T-cell (primary cell): Measurements from ENCODE around the gene CDC45. TPM values are rescaled to one million over a fixed set of nuclear protein-coding genes. Genes with fewer than 3 reads are reported as not detected.
A peak's percentile ranks its signal among the peaks of the same experiment; 100 is the strongest.

Experiments used
- ATAC-seq, 4 experiments: fragments of 200-7000 bp in 3 of 4; fragments of 150-1000 bp in 1 of 4; cut with Tn5 transposase; replicated peaks in 1 of 4; 1 replicate in 3 of 4; 2 replicates in 1 of 4; pipeline ENCODE4 v1.10.0; 2021; ENCODE audit warnings: moderate library complexity in 3 of 4, mild to moderate bottlenecking in 2 of 4, moderate number of reproducible peaks in 1 of 4
- CTCF ChIA-PET, 2 donors: fragments of 300-600 bp; sonication (Branson Sonifier 250); formaldehyde crosslinking; loops; one replicate each; lab custom pipeline; 2022; ENCODE audit warnings: antibody characterized with exemption in 2 of 2; lab: Charles Lee
- POLR2A ChIA-PET, 2 donors: fragments of 300-600 bp; sonication (Branson Sonifier 250); formaldehyde crosslinking; loops; one replicate each; lab custom pipeline; 2022; ENCODE audit warnings: antibody characterized with exemption in 2 of 2; lab: Charles Lee
- DNase-seq, 35 experiments: peaks; one replicate each; pipeline versions ENCODE4 v3.0.0 to v3.0.0-alpha.2; 2013 to 2023
- H3K27ac ChIP-seq: one replicate; pipeline ENCODE4 v1.5.1; 2013; ENCODE audit warnings: low read length
- H3K27me3 ChIP-seq, 2 experiments: replicated peaks in 1 of 2; 1 replicate in 1 of 2; 2 replicates in 1 of 2; pipeline versions ENCODE4 v1.6.1 to v1.7.0; 2013; ENCODE audit warnings: low read length in 1 of 2, mixed read lengths in 1 of 2; ENCODE audit not compliant: control insufficient read depth in 2 of 2, insufficient read depth in 2 of 2; ENCODE audit errors: extremely low read depth in 1 of 2
- H3K36me3 ChIP-seq, 2 donors: 1 replicate in 1 of 2; 2 replicates in 1 of 2; pipeline versions ENCODE4 v1.6.1 to v1.7.0; 2013; ENCODE audit warnings: low read length in 1 of 2; ENCODE audit not compliant: control insufficient read depth in 2 of 2, insufficient read depth in 1 of 2; ENCODE audit errors: extremely low read depth in 1 of 2
- H3K4me1 ChIP-seq, 2 experiments: 1 replicate in 1 of 2; 2 replicates in 1 of 2; pipeline versions ENCODE4 v1.6.1 to v1.7.0; 2013; ENCODE audit warnings: low read length in 2 of 2, mixed read lengths in 1 of 2; ENCODE audit not compliant: insufficient read depth in 2 of 2, control insufficient read depth in 1 of 2; ENCODE audit errors: extremely low read depth in 1 of 2
- H3K4me3 ChIP-seq, 2 donors: 1 replicate in 1 of 2; 2 replicates in 1 of 2; pipeline versions ENCODE4 v1.5.1 to v1.7.0; 2013; ENCODE audit warnings: mild to moderate bottlenecking in 2 of 2, low read length in 1 of 2, moderate library complexity in 1 of 2; ENCODE audit not compliant: control insufficient read depth in 1 of 2; ENCODE audit errors: extremely low read depth in 1 of 2
- H3K9me3 ChIP-seq: 2 replicates; pipeline ENCODE4 v1.7.0; 2013
- H3K27ac Mint-ChIP-seq, 2 donors: one replicate each; pipeline ENCODE4 v1.8.0; 2020 to 2021; ENCODE audit warnings: mild to moderate bottlenecking in 2 of 2, mixed read lengths in 2 of 2
- H3K27me3 Mint-ChIP-seq, 2 donors: one replicate each; pipeline ENCODE4 v1.8.0; 2021 to 2022; ENCODE audit warnings: mixed read lengths in 2 of 2
- H3K36me3 Mint-ChIP-seq: one replicate; pipeline ENCODE4 v1.8.0; 2021; ENCODE audit warnings: mixed read lengths
- H3K4me1 Mint-ChIP-seq, 3 donors: one replicate each; pipeline ENCODE4 v1.8.0; 2020 to 2022; ENCODE audit warnings: mixed read lengths in 3 of 3, mild to moderate bottlenecking in 1 of 3
- H3K4me3 Mint-ChIP-seq, 3 donors: one replicate each; pipeline ENCODE4 v1.8.0; 2020 to 2022; ENCODE audit warnings: mild to moderate bottlenecking in 3 of 3, mixed read lengths in 3 of 3, moderate library complexity in 3 of 3
- H3K9me3 Mint-ChIP-seq, 3 donors: one replicate each; pipeline ENCODE4 v1.8.0; 2020 to 2022; ENCODE audit warnings: mixed read lengths in 3 of 3
- WGBS: methylation state at CpG from one replicate; pipeline ENCODE4 v1.1.5; 2013; ENCODE audit warnings: missing lambda C conversion rate; ENCODE audit not compliant: insufficient coverage; 5-methylcytosine and 5-hydroxymethylcytosine counted together
- total RNA-seq, 35 experiments: library from RNA in 6 of 35; stranded (reverse) in 6 of 35; fragments of 120-200 nt in 1 of 35; gene quantifications; one replicate each; pipeline versions ENCODE4 v1.2.1 to v1.2.4 and lab custom pipeline; 2013 to 2026

CDC45 gene
- total RNA-seq, 5 donors from 2014 or later (not counting 1 experiment from before 2014, with no cell fraction given), result 0.56 to 2.7 (median 2.2) TPM

DNA sequence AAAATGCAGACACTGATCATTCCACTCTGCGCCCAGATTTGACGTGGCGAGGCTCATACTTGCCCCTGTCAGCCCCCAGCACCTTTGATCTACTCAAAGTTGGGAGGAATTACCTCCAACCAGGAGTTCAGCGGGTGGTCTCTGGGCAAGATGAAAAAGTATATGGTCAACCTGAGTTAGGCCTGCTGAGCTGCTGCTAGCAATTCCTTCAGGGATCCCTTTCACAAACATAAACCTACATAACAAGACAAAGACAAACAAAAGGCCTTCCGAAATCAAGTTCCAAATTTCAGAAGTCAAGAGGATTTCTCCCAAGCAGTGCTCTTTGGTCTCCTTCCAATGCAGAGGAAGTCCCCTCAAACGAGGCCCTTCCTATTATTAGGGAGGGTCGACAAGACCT is 23.6 kb downstream of the CDC45 start:
- no peaks in the 10 kb centered on the region for H3K9me3 ChIP-seq
- ChIA-PET POLR2A (no interaction called here), CTCF (no interaction called here)
- Mint-ChIP-seq H3K27ac (no peak overlapping the region), H3K4me1 (peaks cover 15 to 19% (median 15%) of the 10 kb centered on the region in 3 donors), H3K27me3 (no peaks in the 10 kb centered on the region), H3K4me3 (no peak overlapping the region), H3K36me3 (no peaks in the 10 kb centered on the region), H3K9me3 (no peaks in the 10 kb centered on the region)
- H3K4me3 ChIP-seq, result no peak overlapping the region
- WGBS, result 100% methylated on average over 4 of the region's 7 CpGs
- H3K27ac ChIP-seq, result no peak overlapping the region
- H3K4me1 ChIP-seq, result peaks cover 0 to 14% of the 10 kb centered on the region in 2 experiments
- no peak for ATAC-seq
- H3K36me3 ChIP-seq, result no peaks in the 10 kb centered on the region
- no peaks in the 10 kb centered on the region for H3K27me3 ChIP-seq
- DNase-seq, result no peak

DNA sequence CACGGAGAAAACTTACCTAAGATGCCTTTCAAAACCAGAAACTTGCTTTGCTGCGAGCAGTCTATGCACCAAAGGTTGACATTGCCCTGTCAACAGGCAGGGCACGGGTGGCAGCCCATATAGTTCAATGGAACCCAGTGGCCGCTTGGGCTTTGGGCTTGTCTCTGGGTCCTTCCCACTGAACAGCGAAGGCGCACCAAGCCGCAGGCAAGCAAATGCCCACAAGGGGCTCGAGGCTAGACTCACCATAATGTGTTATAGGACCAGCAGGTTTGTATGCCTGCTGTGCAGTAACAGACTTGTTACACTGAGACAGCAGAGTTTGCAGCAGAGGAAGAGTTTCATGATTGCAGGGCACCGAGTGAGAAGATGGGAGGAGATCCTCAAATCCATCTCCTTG is 24.1 kb downstream of the CDC45 start:
- H3K4me3 Mint-ChIP-seq, result peak overlapping the region in 1 of 3 donors; percentile 58
- no peaks in the 10 kb centered on the region for H3K36me3 Mint-ChIP-seq
- POLR2A ChIA-PET, result no interaction called here
- peak overlapping the region in 1 of 2 donors; percentile 36 for H3K27ac Mint-ChIP-seq
- H3K4me3 ChIP-seq, result no peak overlapping the region
- no peak overlapping the region for H3K27ac ChIP-seq
- no peaks in the 10 kb centered on the region for H3K27me3 Mint-ChIP-seq
- H3K9me3 ChIP-seq, result no peaks in the 10 kb centered on the region
- DNase-seq, result no peak
- no peaks in the 10 kb centered on the region for H3K27me3 ChIP-seq
- CTCF ChIA-PET, result no interaction called here
- H3K4me1 Mint-ChIP-seq, result peaks cover 15 to 19% (median 15%) of the 10 kb centered on the region in 3 donors
- H3K36me3 ChIP-seq, result no peaks in the 10 kb centered on the region
- H3K9me3 Mint-ChIP-seq, result no peaks in the 10 kb centered on the region
- peaks cover 0 to 14% of the 10 kb centered on the region in 2 experiments for H3K4me1 ChIP-seq
- ATAC-seq, result no peak
- WGBS, result 97% methylated on average over 9 of the region's 9 CpGs

DNA sequence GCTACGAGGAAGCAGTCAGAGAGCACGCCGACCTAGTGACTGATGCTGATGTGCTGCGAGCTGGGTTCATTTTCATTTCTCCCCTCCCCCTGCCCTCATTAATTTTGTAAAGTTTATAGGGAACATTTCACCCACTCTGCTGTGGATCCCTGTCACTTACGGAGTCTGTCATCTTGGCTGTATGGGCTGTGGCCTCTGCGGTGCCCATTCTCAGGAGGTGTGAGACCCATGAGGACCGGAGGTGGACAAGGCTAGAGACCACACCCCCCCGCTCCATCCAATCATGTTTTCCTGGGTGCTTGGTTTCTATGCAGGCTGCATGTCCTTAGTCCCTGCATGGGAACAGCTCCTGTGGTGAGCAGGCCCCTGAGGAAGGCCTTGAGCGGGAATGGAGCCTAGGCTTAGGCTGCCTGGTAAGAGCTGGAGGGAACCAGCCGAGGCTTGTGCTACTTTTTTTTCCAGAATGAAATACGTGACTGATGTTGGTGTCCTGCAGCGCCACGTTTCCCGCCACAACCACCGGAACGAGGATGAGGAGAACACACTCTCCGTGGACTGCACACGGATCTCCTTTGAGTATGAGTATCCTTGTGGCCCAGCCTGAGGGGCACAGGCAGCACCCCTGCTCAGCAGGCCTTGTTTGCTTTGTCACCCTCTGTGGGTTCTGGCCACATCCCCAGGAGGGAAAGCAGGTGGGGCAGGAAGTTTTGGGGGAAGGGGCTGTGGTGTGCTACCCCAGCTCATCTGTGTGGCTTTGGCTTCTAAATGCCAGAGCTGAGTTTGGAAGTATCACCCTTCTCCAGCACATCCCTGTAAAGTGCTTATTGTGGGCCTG is 25.4 kb downstream of the CDC45 start:
- Histone ChIP-seq H3K4me3 (peak overlapping the region in 1 of 2 donors; percentile 2), H3K27ac (no peak overlapping the region), H3K4me1 (peaks cover 0 to 14% of the 10 kb centered on the region in 2 experiments), H3K9me3 (no peaks in the 10 kb centered on the region), H3K36me3 (no peaks in the 10 kb centered on the region), H3K27me3 (no peaks in the 10 kb centered on the region)
- H3K27ac Mint-ChIP-seq, result peak overlapping the region in 1 of 2 donors; percentile 34
- WGBS, result 75% methylated on average over 11 of the region's 18 CpGs
- peak; percentile 31 to 64 (median 53) for ATAC-seq
- no peaks in the 10 kb centered on the region for H3K27me3 Mint-ChIP-seq
- no peaks in the 10 kb centered on the region for H3K9me3 Mint-ChIP-seq
- H3K4me3 Mint-ChIP-seq, result peak overlapping the region in 1 of 3 donors; percentile 58
- CTCF ChIA-PET, result no interaction called here
- POLR2A ChIA-PET, result no interaction called here
- no peaks in the 10 kb centered on the region for H3K36me3 Mint-ChIP-seq
- DNase-seq, result no peak
- peaks cover 15 to 19% (median 15%) of the 10 kb centered on the region in 3 donors for H3K4me1 Mint-ChIP-seq

DNA sequence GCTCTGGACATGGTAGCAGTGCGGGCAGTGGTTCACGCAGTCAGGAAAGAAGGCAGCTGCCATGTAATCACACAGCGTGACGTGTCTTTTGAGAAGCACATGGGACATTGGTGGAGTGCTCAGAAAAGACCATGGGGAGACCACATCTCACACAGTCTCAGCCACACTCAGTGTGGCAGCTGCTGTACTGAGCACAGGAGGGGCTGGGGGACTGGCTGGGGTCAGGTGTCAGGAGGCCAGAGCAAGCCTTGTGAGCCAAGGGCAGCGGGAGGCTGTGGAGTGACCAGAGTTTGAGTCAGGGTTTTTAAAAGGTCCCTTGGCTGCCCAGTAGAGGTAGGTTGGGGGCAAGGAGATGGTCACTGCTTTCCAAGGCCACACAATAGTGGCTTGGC is 26.0 kb downstream of the CDC45 start:
- 87% methylated on average over 3 of the region's 5 CpGs for WGBS
- H3K4me3 Mint-ChIP-seq, result peak overlapping the region in 1 of 3 donors; percentile 58
- H3K4me1 Mint-ChIP-seq, result peaks cover 15 to 19% (median 15%) of the 10 kb centered on the region in 3 donors
- H3K27ac Mint-ChIP-seq, result peak overlapping the region in 1 of 2 donors; percentile 34
- H3K9me3 ChIP-seq, result no peaks in the 10 kb centered on the region
- no peaks in the 10 kb centered on the region for H3K27me3 Mint-ChIP-seq
- H3K27ac ChIP-seq, result no peak overlapping the region
- no peaks in the 10 kb centered on the region for H3K36me3 ChIP-seq
- CTCF ChIA-PET, result no interaction called here
- peak overlapping the region in 1 of 2 donors; percentile 2 for H3K4me3 ChIP-seq
- H3K9me3 Mint-ChIP-seq, result no peaks in the 10 kb centered on the region
- H3K4me1 ChIP-seq, result peaks cover 0 to 14% of the 10 kb centered on the region in 2 experiments
- DNase-seq (no peak), ATAC-seq (peak in 1 of 4 experiments; percentile 19)
- H3K36me3 Mint-ChIP-seq, result no peaks in the 10 kb centered on the region
- H3K27me3 ChIP-seq, result no peaks in the 10 kb centered on the region
- POLR2A ChIA-PET, result no interaction called here

DNA sequence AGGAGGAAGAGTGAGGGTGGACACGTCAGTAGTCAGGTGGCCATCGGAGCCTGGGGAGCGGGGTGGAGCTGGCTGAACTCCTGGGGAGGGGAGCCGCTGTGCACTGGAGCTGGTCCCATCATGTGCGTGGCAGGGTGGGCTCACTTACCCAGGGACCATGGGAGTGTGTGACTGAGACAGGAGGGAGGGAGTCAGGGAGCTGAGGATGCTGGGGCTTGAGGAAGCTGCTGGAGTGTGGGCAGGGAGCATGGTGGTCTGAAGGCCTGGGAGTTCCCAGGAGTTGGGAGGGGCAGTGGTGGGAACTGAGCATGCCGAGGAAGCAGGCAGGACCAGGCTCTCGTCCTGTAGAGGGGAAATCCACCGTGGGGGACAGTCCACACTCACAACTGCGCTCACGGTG is 26.5 kb downstream of the CDC45 start:
- Histone ChIP-seq H3K9me3 (no peaks in the 10 kb centered on the region), H3K4me1 (peaks cover 0 to 14% of the 10 kb centered on the region in 2 experiments), H3K27ac (no peak overlapping the region), H3K27me3 (no peaks in the 10 kb centered on the region), H3K36me3 (no peaks in the 10 kb centered on the region), H3K4me3 (no peak overlapping the region)
- DNase-seq, result no peak
- H3K27ac Mint-ChIP-seq, result no peak overlapping the region
- no peak for ATAC-seq
- H3K9me3 Mint-ChIP-seq, result no peaks in the 10 kb centered on the region
- WGBS, result 93% methylated on average over 10 of the region's 10 CpGs
- peak overlapping the region in 1 of 3 donors; percentile 58 for H3K4me3 Mint-ChIP-seq
- no peaks in the 10 kb centered on the region for H3K36me3 Mint-ChIP-seq
- no peaks in the 10 kb centered on the region for H3K27me3 Mint-ChIP-seq
- H3K4me1 Mint-ChIP-seq, result peaks cover 15 to 19% (median 15%) of the 10 kb centered on the region in 3 donors
- POLR2A ChIA-PET, result no interaction called here
- CTCF ChIA-PET, result no interaction called here

DNA sequence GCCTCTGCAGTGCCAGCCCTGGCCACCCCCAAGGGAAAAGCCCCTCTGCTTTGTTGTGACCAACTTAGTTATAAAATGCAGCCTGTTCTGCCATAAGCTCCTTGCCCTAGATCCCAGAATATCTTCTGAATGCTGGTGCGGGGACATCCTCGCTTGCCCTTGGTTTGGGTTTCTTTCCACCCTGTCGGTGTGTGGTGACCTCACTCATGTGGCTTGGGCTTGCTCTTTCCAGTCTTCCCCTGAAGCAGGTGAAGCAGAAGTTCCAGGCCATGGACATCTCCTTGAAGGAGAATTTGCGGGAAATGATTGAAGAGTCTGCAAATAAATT is 27.8 kb downstream of the CDC45 start:
- Histone ChIP-seq H3K4me1 (peaks cover 0 to 14% of the 10 kb centered on the region in 2 experiments), H3K4me3 (no peak overlapping the region), H3K36me3 (no peaks in the 10 kb centered on the region), H3K9me3 (no peaks in the 10 kb centered on the region), H3K27ac (no peak overlapping the region), H3K27me3 (no peaks in the 10 kb centered on the region)
- Mint-ChIP-seq H3K4me3 (no peak overlapping the region), H3K36me3 (no peaks in the 10 kb centered on the region), H3K4me1 (peaks cover 15 to 19% (median 15%) of the 10 kb centered on the region in 3 donors), H3K27ac (no peak overlapping the region), H3K9me3 (no peaks in the 10 kb centered on the region), H3K27me3 (no peaks in the 10 kb centered on the region)
- ChIA-PET CTCF (no interaction called here), POLR2A (no interaction called here)
- DNase-seq (no peak), ATAC-seq (no peak)
- WGBS, result 100% methylated on average over 3 of the region's 4 CpGs
